Measurements from ENCODE around the gene LRP5.

LRP5 gene

GRCh38 chr11:68377389-68377795 is 65.0 kb downstream of the LRP5 start:
- H3K56ac ChIP-seq (ENCODE audit: low read length) = no peak overlapping the region
- H3K4me2 ChIP-seq (ENCODE audit: low read length) = no peak overlapping the region
- no peak overlapping the region for H3K27ac ChIP-seq (ENCODE audit: low read depth, low read length)
- H3K79me2 ChIP-seq (ENCODE audit: control insufficient read depth, insufficient read depth, low read length) = no peaks in the 10 kb centered on the region
- DNase-seq = no peak
- H2BK120ac ChIP-seq (ENCODE audit: low read depth, low read length) = no peak overlapping the region
- no peak overlapping the region for H2BK15ac ChIP-seq (replicated peaks; ENCODE audit: low read depth)
- no peak overlapping the region for H4K8ac ChIP-seq (ENCODE audit: low read depth, low read length)
- H3K36me3 ChIP-seq (ENCODE audit: control insufficient read depth, insufficient read depth, low read length) = no peaks in the 10 kb centered on the region
- H3K4me1 ChIP-seq (ENCODE audit: control insufficient read depth, low read depth, low read length) = no peaks in the 10 kb centered on the region
- no peak overlapping the region for H4K5ac ChIP-seq (ENCODE audit: low read length)
- H3K4me3 ChIP-seq (ENCODE audit: low read length) = no peak overlapping the region
- H2AK5ac ChIP-seq (ENCODE audit: low read length) = no peak overlapping the region
- H3K79me1 ChIP-seq (ENCODE audit: low read length) = no peaks in the 10 kb centered on the region
- no peaks in the 10 kb centered on the region for H3K27me3 ChIP-seq (ENCODE audit: insufficient read depth, low read length, poor library complexity)
- H3K4ac ChIP-seq (ENCODE audit: low read depth, low read length) = no peak overlapping the region
- no peak overlapping the region for H3K9ac ChIP-seq (ENCODE audit: low read length)
- no CpG with 5 or more reads among the region's 12 CpGs for WGBS (ENCODE audit: extremely low coverage, insufficient coverage, low lambda C conversion rate)
- no peak overlapping the region for H3K23ac ChIP-seq (ENCODE audit: low read length)
- H3K18ac ChIP-seq (ENCODE audit: low read length) = no peak overlapping the region
- H2BK5ac ChIP-seq (ENCODE audit: low read length) = no peak overlapping the region

DNA sequence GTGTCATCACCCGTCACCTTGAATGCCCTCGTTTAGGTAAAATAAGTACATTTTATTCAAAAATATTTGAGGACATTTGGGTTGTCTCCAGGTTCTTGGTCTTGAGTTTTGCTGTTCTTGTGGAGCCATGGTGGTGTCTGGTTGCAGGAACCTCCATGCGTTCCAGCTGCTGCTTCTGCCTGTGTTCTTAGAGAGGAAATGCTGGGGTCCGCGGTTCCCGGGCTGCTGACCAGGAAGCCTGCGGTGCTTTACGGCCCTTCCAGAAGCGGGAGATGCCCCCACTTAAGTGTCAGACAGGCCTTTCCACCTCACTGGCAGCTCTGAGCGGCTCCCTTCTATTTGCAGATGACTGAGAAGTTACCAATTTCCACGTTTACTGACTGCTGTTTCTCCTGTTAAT is 66.8 kb downstream of the LRP5 start:
- H2BK5ac ChIP-seq (ENCODE audit: low read length) = no peak overlapping the region
- H3K4ac ChIP-seq (ENCODE audit: low read depth, low read length) = no peak overlapping the region
- H3K56ac ChIP-seq (ENCODE audit: low read length) = no peak overlapping the region
- H2BK15ac ChIP-seq (replicated peaks; ENCODE audit: low read depth) = no peak overlapping the region
- no CpG with 5 or more reads among the region's 11 CpGs for WGBS (ENCODE audit: extremely low coverage, insufficient coverage, low lambda C conversion rate)
- H3K27ac ChIP-seq (ENCODE audit: low read depth, low read length) = no peak overlapping the region
- no peak overlapping the region for H4K5ac ChIP-seq (ENCODE audit: low read length)
- no peak overlapping the region for H3K18ac ChIP-seq (ENCODE audit: low read length)
- H3K4me3 ChIP-seq (ENCODE audit: low read length) = no peak overlapping the region
- H3K4me1 ChIP-seq (ENCODE audit: control insufficient read depth, low read depth, low read length) = no peaks in the 10 kb centered on the region
- H2AK5ac ChIP-seq (ENCODE audit: low read length) = no peak overlapping the region
- H4K8ac ChIP-seq (ENCODE audit: low read depth, low read length) = no peak overlapping the region
- H3K4me2 ChIP-seq (ENCODE audit: low read length) = no peak overlapping the region
- no peaks in the 10 kb centered on the region for H3K79me2 ChIP-seq (ENCODE audit: control insufficient read depth, insufficient read depth, low read length)
- DNase-seq = no peak
- H3K27me3 ChIP-seq (ENCODE audit: insufficient read depth, low read length, poor library complexity) = no peaks in the 10 kb centered on the region
- no peaks in the 10 kb centered on the region for H3K36me3 ChIP-seq (ENCODE audit: control insufficient read depth, insufficient read depth, low read length)
- no peak overlapping the region for H3K9ac ChIP-seq (ENCODE audit: low read length)
- H3K23ac ChIP-seq (ENCODE audit: low read length) = no peak overlapping the region
- no peak overlapping the region for H2BK120ac ChIP-seq (ENCODE audit: low read depth, low read length)
- peaks cover 2% of the 10 kb centered on the region for H3K79me1 ChIP-seq (ENCODE audit: low read length)

DNA sequence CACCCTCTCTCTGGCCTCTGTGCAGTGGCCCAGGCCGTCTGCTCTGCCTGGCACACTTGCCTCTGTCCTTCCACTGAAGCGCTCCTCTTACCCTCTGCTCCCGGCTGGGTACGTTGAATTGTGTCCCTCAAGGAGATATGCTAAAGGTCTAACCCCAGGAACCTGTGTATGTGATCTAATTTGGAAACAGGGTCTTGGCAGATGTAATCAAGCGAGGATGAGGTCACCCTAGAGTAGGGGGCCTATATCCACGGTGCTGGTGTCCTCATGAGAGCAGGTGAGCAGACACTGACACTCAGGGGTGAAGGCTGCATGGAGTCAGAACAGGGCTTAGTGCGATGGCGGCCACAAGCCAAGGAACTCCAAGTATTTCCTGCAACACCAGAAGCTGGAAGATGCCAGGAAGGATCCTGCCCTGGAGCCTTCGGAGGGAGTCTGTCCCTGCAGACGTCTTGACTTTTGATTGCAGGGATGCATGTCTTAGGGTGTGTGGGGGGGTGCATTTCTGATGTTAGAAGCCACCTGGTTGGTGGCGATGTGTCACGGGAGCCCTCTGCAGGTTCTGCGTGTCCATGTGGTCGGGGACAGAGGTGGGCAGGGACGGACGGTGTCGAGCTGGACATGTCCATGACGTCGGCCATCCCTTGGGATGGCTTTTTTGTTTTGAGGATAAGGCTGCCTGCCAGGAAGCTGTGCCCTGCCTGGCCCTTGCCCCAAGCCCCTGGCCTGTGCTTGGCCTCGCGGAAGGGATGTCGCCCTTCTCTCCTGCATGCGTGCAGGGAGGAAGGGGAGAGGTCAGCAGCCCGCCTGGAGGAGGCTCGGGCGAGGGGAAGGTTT is 68.6 kb downstream of the LRP5 start:
- H3K4me1 ChIP-seq (ENCODE audit: control insufficient read depth, low read depth, low read length) = no peaks in the 10 kb centered on the region
- no peak overlapping the region for H3K4me3 ChIP-seq (ENCODE audit: low read length)
- peak; percentile 26 for DNase-seq
- H3K27ac ChIP-seq (ENCODE audit: low read depth, low read length) = no peak overlapping the region
- no peak overlapping the region for H2AK5ac ChIP-seq (ENCODE audit: low read length)
- H3K79me1 ChIP-seq (ENCODE audit: low read length) = peaks cover 2% of the 10 kb centered on the region
- no peak overlapping the region for H3K9ac ChIP-seq (ENCODE audit: low read length)
- H2BK120ac ChIP-seq (ENCODE audit: low read depth, low read length) = no peak overlapping the region
- H2BK15ac ChIP-seq (replicated peaks; ENCODE audit: low read depth) = no peak overlapping the region
- no peak overlapping the region for H3K56ac ChIP-seq (ENCODE audit: low read length)
- H2BK5ac ChIP-seq (ENCODE audit: low read length) = no peak overlapping the region
- no peak overlapping the region for H3K18ac ChIP-seq (ENCODE audit: low read length)
- H3K4ac ChIP-seq (ENCODE audit: low read depth, low read length) = no peak overlapping the region
- no peak overlapping the region for H3K4me2 ChIP-seq (ENCODE audit: low read length)
- no peak overlapping the region for H4K8ac ChIP-seq (ENCODE audit: low read depth, low read length)
- no peaks in the 10 kb centered on the region for H3K27me3 ChIP-seq (ENCODE audit: insufficient read depth, low read length, poor library complexity)
- no peak overlapping the region for H3K23ac ChIP-seq (ENCODE audit: low read length)
- WGBS (ENCODE audit: extremely low coverage, insufficient coverage, low lambda C conversion rate) = no CpG with 5 or more reads among the region's 26 CpGs
- H3K79me2 ChIP-seq (ENCODE audit: control insufficient read depth, insufficient read depth, low read length) = no peaks in the 10 kb centered on the region
- H4K5ac ChIP-seq (ENCODE audit: low read length) = no peak overlapping the region
- no peaks in the 10 kb centered on the region for H3K36me3 ChIP-seq (ENCODE audit: control insufficient read depth, insufficient read depth, low read length)

GRCh38 chr11:68381716-68382115 is 69.3 kb downstream of the LRP5 start:
- no peak overlapping the region for H2BK5ac ChIP-seq (ENCODE audit: low read length)

GRCh38 chr11:68382358-68382998 is 70.1 kb downstream of the LRP5 start:
- Histone ChIP-seq H4K8ac (ENCODE audit: low read depth, low read length) (no peak overlapping the region), H4K5ac (ENCODE audit: low read length) (no peak overlapping the region), H2BK5ac (ENCODE audit: low read length) (no peak overlapping the region), H2AK5ac (ENCODE audit: low read length) (no peak overlapping the region), H2BK120ac (ENCODE audit: low read depth, low read length) (no peak overlapping the region), H3K4ac (ENCODE audit: low read depth, low read length) (no peak overlapping the region), H3K36me3 (ENCODE audit: control insufficient read depth, insufficient read depth, low read length) (peaks cover 1% of the 10 kb centered on the region), H3K9ac (ENCODE audit: low read length) (no peak overlapping the region), H2BK15ac (replicated peaks; ENCODE audit: low read depth) (no peak overlapping the region), H3K79me1 (ENCODE audit: low read length) (peaks cover 2% of the 10 kb centered on the region), H3K4me3 (ENCODE audit: low read length) (no peak overlapping the region), H3K27me3 (ENCODE audit: insufficient read depth, low read length, poor library complexity) (no peaks in the 10 kb centered on the region), H3K23ac (ENCODE audit: low read length) (no peak overlapping the region), H3K79me2 (ENCODE audit: control insufficient read depth, insufficient read depth, low read length) (no peaks in the 10 kb centered on the region), H3K4me1 (ENCODE audit: control insufficient read depth, low read depth, low read length) (no peaks in the 10 kb centered on the region), H3K4me2 (ENCODE audit: low read length) (no peak overlapping the region), H3K27ac (ENCODE audit: low read depth, low read length) (no peak overlapping the region), H3K18ac (ENCODE audit: low read length) (no peak overlapping the region), H3K56ac (ENCODE audit: low read length) (no peak overlapping the region)
- no peak for DNase-seq
- no CpG with 5 or more reads among the region's 16 CpGs for WGBS (ENCODE audit: extremely low coverage, insufficient coverage, low lambda C conversion rate)

More at GRCh38 chr11:68381716-68382115, 69.3 kb downstream of the LRP5 start:
- no peaks in the 10 kb centered on the region for H3K79me2 ChIP-seq (ENCODE audit: control insufficient read depth, insufficient read depth, low read length)
- H2AK5ac ChIP-seq (ENCODE audit: low read length) = no peak overlapping the region
- H3K36me3 ChIP-seq (ENCODE audit: control insufficient read depth, insufficient read depth, low read length) = peaks cover 1% of the 10 kb centered on the region
- H3K4ac ChIP-seq (ENCODE audit: low read depth, low read length) = no peak overlapping the region
- H3K4me2 ChIP-seq (ENCODE audit: low read length) = no peak overlapping the region
- H4K8ac ChIP-seq (ENCODE audit: low read depth, low read length) = no peak overlapping the region
- H4K5ac ChIP-seq (ENCODE audit: low read length) = no peak overlapping the region
- H3K56ac ChIP-seq (ENCODE audit: low read length) = no peak overlapping the region
- no CpG with 5 or more reads among the region's 4 CpGs for WGBS (ENCODE audit: extremely low coverage, insufficient coverage, low lambda C conversion rate)
- peaks cover 2% of the 10 kb centered on the region for H3K79me1 ChIP-seq (ENCODE audit: low read length)
- DNase-seq = no peak
- no peaks in the 10 kb centered on the region for H3K27me3 ChIP-seq (ENCODE audit: insufficient read depth, low read length, poor library complexity)
- no peak overlapping the region for H2BK120ac ChIP-seq (ENCODE audit: low read depth, low read length)
- no peak overlapping the region for H3K23ac ChIP-seq (ENCODE audit: low read length)
- H3K27ac ChIP-seq (ENCODE audit: low read depth, low read length) = no peak overlapping the region
- H3K4me1 ChIP-seq (ENCODE audit: control insufficient read depth, low read depth, low read length) = no peaks in the 10 kb centered on the region
- H3K9ac ChIP-seq (ENCODE audit: low read length) = no peak overlapping the region
- H3K18ac ChIP-seq (ENCODE audit: low read length) = no peak overlapping the region
- no peak overlapping the region for H2BK15ac ChIP-seq (replicated peaks; ENCODE audit: low read depth)
- no peak overlapping the region for H3K4me3 ChIP-seq (ENCODE audit: low read length)
